Fibroblast of lung (primary cell): ENCODE data around the gene DIP2C. TPM values are rescaled to one million over a fixed set of nuclear protein-coding genes. Genes with fewer than 3 reads are reported as not detected.
"Not testable (repeated sequence)": the region's sequence is repeated elsewhere in the genome, so short reads cannot be mapped to it uniquely, and the experiment has no call there.

Experiments used
- DNase-seq, 2 donors: peaks; one replicate each; pipeline versions ENCODE4 v3.0.0 to v3.0.0-alpha.2; 2010; ENCODE audit warnings: low read depth in 2 of 2
- H2AFZ ChIP-seq: 2 replicates; pipeline ENCODE4 v1.5.1; 2012; ENCODE audit warnings: low read length, control low read depth, inconsistent platforms
- H3K27ac ChIP-seq: 2 replicates; pipeline ENCODE4 v1.5.1; 2011; ENCODE audit warnings: low read length, control low read depth; ENCODE audit not compliant: insufficient read depth
- H3K27me3 ChIP-seq: 2 replicates; pipeline ENCODE4 v1.5.1; 2011; ENCODE audit warnings: mild to moderate bottlenecking, low read length; ENCODE audit not compliant: control insufficient read depth, insufficient read depth
- H3K36me3 ChIP-seq: 2 replicates; pipeline ENCODE4 v1.5.1; 2011; ENCODE audit warnings: low read length; ENCODE audit not compliant: control insufficient read depth, insufficient read depth
- H3K4me1 ChIP-seq: 2 replicates; pipeline ENCODE4 v1.5.1; 2011; ENCODE audit warnings: low read length; ENCODE audit not compliant: control insufficient read depth, insufficient read depth; ENCODE audit errors: extremely low read depth
- H3K4me2 ChIP-seq: 2 replicates; pipeline ENCODE4 v1.5.1; 2011; ENCODE audit warnings: low read length, control low read depth; ENCODE audit not compliant: insufficient read depth; ENCODE audit errors: extremely low read depth
- H3K4me3 ChIP-seq, 4 experiments: fragments of 200-600 bp in 1 of 4; sonication (generic) in 1 of 4; replicated peaks in 1 of 4; 2 replicates each; pipeline ENCODE4 v1.5.1; 2011 to 2016; ENCODE audit warnings: low read length in 4 of 4, low read depth in 3 of 4, mild to moderate bottlenecking in 3 of 4, control low read depth in 2 of 4, inconsistent platforms in 1 of 4, mixed read lengths in 1 of 4; ENCODE audit not compliant: insufficient read depth in 1 of 4; ENCODE audit errors: control extremely low read depth in 1 of 4
- H3K79me2 ChIP-seq: 2 replicates; pipeline ENCODE4 v1.5.1; 2012; ENCODE audit warnings: mild to moderate bottlenecking, low read length, inconsistent platforms; ENCODE audit not compliant: control insufficient read depth, insufficient read depth
- H3K9ac ChIP-seq: 2 replicates; pipeline ENCODE4 v1.5.1; 2011; ENCODE audit warnings: mild to moderate bottlenecking, low read length, control low read depth; ENCODE audit not compliant: insufficient read depth
- H3K9me3 ChIP-seq: 2 replicates; pipeline ENCODE4 v1.5.1; 2012; ENCODE audit warnings: low read depth, low read length; ENCODE audit not compliant: control insufficient read depth, insufficient read depth
- H4K20me1 ChIP-seq: 2 replicates; pipeline ENCODE4 v1.5.1; 2011; ENCODE audit warnings: low read length; ENCODE audit not compliant: control insufficient read depth, insufficient read depth; ENCODE audit errors: extremely low read depth
- CTCF ChIP-seq, 2 donors: IDR thresholded peaks in 1 of 2; conservative IDR thresholded peaks in 1 of 2; 1 replicate in 1 of 2; 2 replicates in 1 of 2; pipeline ENCODE4 v1.5.1; 2011 to 2012; ENCODE audit warnings: low read length in 2 of 2, control low read depth in 1 of 2, inconsistent platforms in 1 of 2, low read depth in 1 of 2, mild to moderate bottlenecking in 1 of 2
- EZH2 ChIP-seq: IDR thresholded peaks from 2 replicates; pipeline ENCODE4 v1.5.1; 2012; ENCODE audit warnings: low read length, control low read depth, mild to moderate bottlenecking; ENCODE audit errors: missing control alignments
- polyA plus RNA-seq, 2 donors: library from polyadenylated mRNA; depleted of rRNA in 1 of 2; stranded (reverse) in 1 of 2; unstranded in 1 of 2; fragments of >200 nt; gene quantifications; 2 replicates each; pipeline ENCODE4 v1.2.1, GENCODE V29; 2011 to 2012; ENCODE audit warnings: missing spikeins in 1 of 2
- total RNA-seq: library from RNA; depleted of rRNA; stranded (reverse); fragments of >200 nt; gene quantifications from 2 replicates; pipeline ENCODE4 v1.2.1, GENCODE V29; 2014

DIP2C gene
- total and polyA plus RNA-seq, 2 donors (not counting 1 experiment from before 2014, with no cell fraction given) = 10.7 to 18.3 TPM

GRCh38 chr10:396535-397220 lies 292.8 kb downstream of the DIP2C start:
- Histone ChIP-seq H3K27me3 (no peaks in the 10 kb centered on the region), H3K9me3 (no peaks in the 10 kb centered on the region), H3K4me2 (no peak overlapping the region), H3K79me2 (no peaks in the 10 kb centered on the region), H2AFZ (no peak overlapping the region), H4K20me1 (no peaks in the 10 kb centered on the region), H3K4me3 (no peak overlapping the region), H3K4me1 (no peaks in the 10 kb centered on the region), H3K9ac (no peak overlapping the region), H3K27ac (no peak overlapping the region), H3K36me3 (no peaks in the 10 kb centered on the region)
- TF ChIP-seq CTCF (conservative IDR thresholded peaks at IDR 0.05 in 1 of 2, IDR thresholded peaks at IDR 0.05 in 1 of 2; ENCODE audit: low read depth in 1 of 2, low read length in 2 of 2) = no peak
- TF ChIP-seq EZH2 = no peak
- DNase-seq = no peak

GRCh38 chr10:396107-396506 lies 293.4 kb downstream of the DIP2C start:
- no peak for TF ChIP-seq CTCF (conservative IDR thresholded peaks at IDR 0.05 in 1 of 2, IDR thresholded peaks at IDR 0.05 in 1 of 2; ENCODE audit: low read depth in 1 of 2, low read length in 2 of 2)
- Histone ChIP-seq H3K9me3 (no peaks in the 10 kb centered on the region), H3K27ac (no peak overlapping the region), H4K20me1 (no peaks in the 10 kb centered on the region), H3K4me2 (no peak overlapping the region), H3K9ac (no peak overlapping the region), H3K4me1 (no peaks in the 10 kb centered on the region), H3K36me3 (no peaks in the 10 kb centered on the region), H3K4me3 (no peak overlapping the region), H3K79me2 (no peaks in the 10 kb centered on the region), H3K27me3 (no peaks in the 10 kb centered on the region), H2AFZ (no peak overlapping the region)
- DNase-seq = no peak

GRCh38 chr10:395665-396064 lies 293.8 kb downstream of the DIP2C start:
- H3K4me3 ChIP-seq = no peak overlapping the region
- H3K4me1 ChIP-seq = no peaks in the 10 kb centered on the region
- no peaks in the 10 kb centered on the region for H3K27me3 ChIP-seq
- H3K4me2 ChIP-seq = no peak overlapping the region
- H3K36me3 ChIP-seq = no peaks in the 10 kb centered on the region
- H3K9me3 ChIP-seq = no peaks in the 10 kb centered on the region
- TF ChIP-seq EZH2 (no peak), CTCF (conservative IDR thresholded peaks at IDR 0.05 in 1 of 2, IDR thresholded peaks at IDR 0.05 in 1 of 2; ENCODE audit: low read depth in 1 of 2, low read length in 2 of 2) (no peak)
- no peak overlapping the region for H3K27ac ChIP-seq
- no peak overlapping the region for H3K9ac ChIP-seq
- no peak for DNase-seq
- no peaks in the 10 kb centered on the region for H4K20me1 ChIP-seq
- no peaks in the 10 kb centered on the region for H3K79me2 ChIP-seq
- no peak overlapping the region for H2AFZ ChIP-seq

GRCh38 chr10:394439-395101 lies 294.9 kb downstream of the DIP2C start:
- not testable (repeated sequence) for H3K36me3 ChIP-seq, H2AFZ ChIP-seq, H3K27me3 ChIP-seq, H4K20me1 ChIP-seq, H3K4me1 ChIP-seq, H3K4me2 ChIP-seq, H3K4me3 ChIP-seq, H3K79me2 ChIP-seq, H3K27ac ChIP-seq, H3K9me3 ChIP-seq, H3K9ac ChIP-seq
- DNase-seq = peak in 1 of 2 donors; percentile 53
